H1 (cell line): ENCODE measurements around the gene LRCH1.

Experiments
- CBX5 ChIP-seq: fragments of 300-800, 300-1000 bp; sonication (generic); IDR thresholded peaks from 2 replicates; pipeline ENCODE4 v1.7.1; 2016; ENCODE audit warnings: antibody characterized with exemption, low read length, low read depth
- SUZ12 ChIP-seq: fragments of 200-600 bp; sonication (generic); IDR thresholded peaks from 2 replicates; pipeline ENCODE4 v1.6.1; 2012; ENCODE audit warnings: mild to moderate bottlenecking, inconsistent platforms, low read length, moderate library complexity, mixed read lengths
- TF ChIP-seq, protein P1 (sequence below), 3 experiments: IDR thresholded peaks; 1 replicate in 2 of 3; 2 replicates in 1 of 3; pipeline versions ENCODE4 v1.5.1 to v1.6.1; 2011; ENCODE audit warnings: low read length in 3 of 3, mild to moderate bottlenecking in 3 of 3, inconsistent platforms in 2 of 3, low read depth in 1 of 3, moderate library complexity in 1 of 3; ENCODE audit not compliant: insufficient read depth in 1 of 3; ENCODE audit errors: control extremely low read depth in 1 of 3

GRCh38 chr13:46683676-46684260 lies 130.8 kb downstream of the LRCH1 start:
- TF ChIP-seq, protein P1, sequence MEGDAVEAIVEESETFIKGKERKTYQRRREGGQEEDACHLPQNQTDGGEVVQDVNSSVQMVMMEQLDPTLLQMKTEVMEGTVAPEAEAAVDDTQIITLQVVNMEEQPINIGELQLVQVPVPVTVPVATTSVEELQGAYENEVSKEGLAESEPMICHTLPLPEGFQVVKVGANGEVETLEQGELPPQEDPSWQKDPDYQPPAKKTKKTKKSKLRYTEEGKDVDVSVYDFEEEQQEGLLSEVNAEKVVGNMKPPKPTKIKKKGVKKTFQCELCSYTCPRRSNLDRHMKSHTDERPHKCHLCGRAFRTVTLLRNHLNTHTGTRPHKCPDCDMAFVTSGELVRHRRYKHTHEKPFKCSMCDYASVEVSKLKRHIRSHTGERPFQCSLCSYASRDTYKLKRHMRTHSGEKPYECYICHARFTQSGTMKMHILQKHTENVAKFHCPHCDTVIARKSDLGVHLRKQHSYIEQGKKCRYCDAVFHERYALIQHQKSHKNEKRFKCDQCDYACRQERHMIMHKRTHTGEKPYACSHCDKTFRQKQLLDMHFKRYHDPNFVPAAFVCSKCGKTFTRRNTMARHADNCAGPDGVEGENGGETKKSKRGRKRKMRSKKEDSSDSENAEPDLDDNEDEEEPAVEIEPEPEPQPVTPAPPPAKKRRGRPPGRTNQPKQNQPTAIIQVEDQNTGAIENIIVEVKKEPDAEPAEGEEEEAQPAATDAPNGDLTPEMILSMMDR (IDR thresholded peaks at IDR 0.05; ENCODE audit: control extremely low read depth in 1 of 3, insufficient read depth in 1 of 3, low read depth in 1 of 3, low read length in 3 of 3): no peak
- TF ChIP-seq CBX5 (no peak), SUZ12 (no peak)
